Fibroblast of skin of left quadriceps (primary cell): ENCODE measurements around the gene CYP21A2.
A peak's percentile ranks its signal among the peaks of the same experiment; 100 is the strongest.

Experiments used
- DNase-seq, 2 experiments: peaks; one replicate each; pipeline ENCODE4 v3.0.0-alpha.2; 2013; ENCODE audit warnings: low read depth in 2 of 2

The CYP21A2 gene

DNA sequence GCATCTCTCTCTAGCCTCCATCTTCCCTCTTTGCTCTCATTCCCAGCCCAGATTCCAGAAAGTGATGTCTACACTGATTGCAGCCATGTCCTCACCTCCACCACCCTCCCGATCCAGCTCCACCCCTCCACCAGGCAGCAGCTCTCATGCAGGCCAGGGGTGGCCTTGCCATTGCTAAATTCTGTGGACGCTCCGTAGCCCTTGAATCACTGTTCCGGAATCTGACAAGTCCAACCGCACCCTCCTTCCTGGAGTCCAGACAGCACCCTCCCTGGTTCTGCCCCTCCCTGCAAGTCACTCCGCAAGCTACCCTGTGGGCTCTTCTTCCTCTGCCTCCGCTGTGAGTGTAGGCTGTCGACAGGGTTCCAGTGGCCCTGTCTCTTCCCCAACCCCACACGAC is 44.7 kb downstream of the CYP21A2 start:
- peak; percentile 26 to 29 for DNase-seq

GRCh38 chr6:32083812-32084768 is 45.9 kb downstream of the CYP21A2 start:
- DNase-seq: no peak

- no peak for DNase-seq
Measured at GRCh38 chr6:32084780-32085179, 46.6 kb downstream of the CYP21A2 start.

DNA sequence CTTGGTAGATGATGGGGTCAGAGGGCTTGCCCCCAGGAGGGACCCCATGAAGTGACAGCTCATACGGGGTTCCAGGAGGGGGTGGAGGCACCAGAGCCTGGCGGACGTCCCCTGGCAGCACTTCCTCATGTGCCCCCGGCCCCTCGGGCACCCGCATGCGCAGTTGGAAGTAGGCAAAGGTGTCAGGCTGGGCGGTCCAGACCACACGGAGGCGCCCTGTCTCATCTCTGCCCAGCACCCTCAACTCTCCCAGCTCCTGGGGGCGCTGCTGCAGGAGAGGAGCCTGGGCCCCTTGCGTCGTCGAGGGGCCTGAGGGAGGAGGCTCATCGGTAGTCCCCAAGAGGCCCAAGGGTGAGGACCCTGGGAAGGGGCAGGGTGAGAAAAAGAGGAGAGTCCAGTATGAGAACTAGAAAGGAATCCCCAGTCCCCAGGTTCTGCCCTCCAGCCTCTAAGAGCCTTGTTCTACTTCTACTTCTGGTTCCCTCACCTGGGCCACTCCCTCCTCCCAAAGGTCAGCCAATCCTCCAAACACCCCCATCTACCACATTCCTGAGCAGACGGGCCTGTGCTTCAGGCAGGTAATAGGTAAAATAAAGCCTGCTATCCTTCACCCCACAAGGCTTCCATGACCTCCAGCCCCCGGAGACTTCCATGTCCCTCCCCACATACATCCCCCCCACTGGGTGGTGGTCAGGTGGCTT is 47.7 kb downstream of the CYP21A2 start:
- no peak for DNase-seq

GRCh38 chr6:32086661-32087573 is 48.7 kb downstream of the CYP21A2 start:
- peak in 1 of 2 experiments; percentile 13 for DNase-seq

- DNase-seq: peak in 1 of 2 experiments; percentile 24
Measured at GRCh38 chr6:32087574-32088486, 49.6 kb downstream of the CYP21A2 start.

DNA sequence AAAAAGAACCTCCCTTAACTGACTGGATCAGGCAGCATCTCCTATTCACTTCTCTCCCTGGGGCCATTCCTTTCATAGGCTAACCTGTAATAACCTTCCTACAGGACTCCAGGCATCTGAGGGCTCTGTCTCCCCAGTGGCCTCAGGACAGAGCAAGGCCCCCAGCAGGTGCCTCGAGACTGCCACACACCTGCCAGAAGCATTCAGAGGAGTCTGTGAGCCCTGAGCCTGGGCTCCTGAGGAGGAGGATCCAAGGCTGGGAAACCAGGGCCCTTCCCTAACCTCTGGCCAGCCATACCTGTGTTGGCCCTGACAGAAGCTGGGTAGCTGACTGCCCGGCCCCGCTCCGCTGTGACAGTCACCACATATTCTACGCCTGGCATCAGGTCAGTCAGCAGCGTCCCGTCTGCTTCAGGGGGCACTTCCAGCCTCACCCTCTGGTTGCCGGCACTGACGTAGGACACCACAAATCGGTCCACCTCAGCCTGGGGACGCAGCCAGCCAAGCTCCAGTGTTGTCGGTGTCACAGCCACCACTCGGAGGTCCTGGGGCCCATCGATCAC is 50.4 kb downstream of the CYP21A2 start:
- no peak for DNase-seq

GRCh38 chr6:32089082-32089828 is 51.0 kb downstream of the CYP21A2 start:
- DNase-seq: no peak
